Measurements from ENCODE around the gene TTC39C.

The TTC39C gene

GRCh38 chr18:24041691-24042090 is 27.1 kb downstream of the TTC39C start:
- TF ChIP-seq YY1 (IDR thresholded peaks at IDR 0.05; ENCODE audit: low read depth) = no peak

GRCh38 chr18:24043403-24043802 is 28.8 kb downstream of the TTC39C start:
- TF ChIP-seq EP300 (IDR thresholded peaks at IDR 0.05; ENCODE audit: borderline replicate concordance) = no peak
- no peak for TF ChIP-seq EGR1 (IDR thresholded peaks at IDR 0.05)
- no peak for TF ChIP-seq RAD21 (IDR thresholded peaks at IDR 0.05; ENCODE audit: low read depth)
- TF ChIP-seq ZBTB7A (IDR thresholded peaks at IDR 0.05; ENCODE audit: low read depth) = no peak
- no peak for TF ChIP-seq USF1 (IDR thresholded peaks at IDR 0.05)
- TF ChIP-seq MAX (IDR thresholded peaks at IDR 0.05) = no peak
- no peak for TF ChIP-seq TAF1 (IDR thresholded peaks at IDR 0.05; ENCODE audit: low read depth)
- TF ChIP-seq TEAD4 (IDR thresholded peaks at IDR 0.05) = no peak
- no peak for TF ChIP-seq CREB1 (IDR thresholded peaks at IDR 0.05; ENCODE audit: low read depth)
- no peak for TF ChIP-seq REST (IDR thresholded peaks at IDR 0.05; ENCODE audit: low read depth)
- no peak for TF ChIP-seq NFIC (IDR thresholded peaks at IDR 0.05)
- no peak for TF ChIP-seq CEBPB (IDR thresholded peaks at IDR 0.05)
- TF ChIP-seq TCF12 (IDR thresholded peaks at IDR 0.05; ENCODE audit: low read depth) = no peak
- TF ChIP-seq YY1 (IDR thresholded peaks at IDR 0.05; ENCODE audit: low read depth) = no peak
- TF ChIP-seq FOXM1 (IDR thresholded peaks at IDR 0.05; ENCODE audit: borderline replicate concordance, low read depth) = no peak

- TF ChIP-seq TEAD4 (IDR thresholded peaks at IDR 0.05) (no peak), TAF1 (IDR thresholded peaks at IDR 0.05; ENCODE audit: low read depth) (no peak), YY1 (IDR thresholded peaks at IDR 0.05; ENCODE audit: low read depth) (no peak), REST (IDR thresholded peaks at IDR 0.05; ENCODE audit: low read depth) (no peak), CREB1 (IDR thresholded peaks at IDR 0.05; ENCODE audit: low read depth) (no peak), MAX (IDR thresholded peaks at IDR 0.05) (no peak), USF1 (IDR thresholded peaks at IDR 0.05) (no peak), EGR1 (IDR thresholded peaks at IDR 0.05) (no peak), FOXM1 (IDR thresholded peaks at IDR 0.05; ENCODE audit: borderline replicate concordance, low read depth) (no peak), NFIC (IDR thresholded peaks at IDR 0.05) (no peak), CEBPB (IDR thresholded peaks at IDR 0.05) (no peak), RAD21 (IDR thresholded peaks at IDR 0.05; ENCODE audit: low read depth) (no peak), ZBTB7A (IDR thresholded peaks at IDR 0.05; ENCODE audit: low read depth) (no peak), EP300 (IDR thresholded peaks at IDR 0.05; ENCODE audit: borderline replicate concordance) (no peak), TCF12 (IDR thresholded peaks at IDR 0.05; ENCODE audit: low read depth) (no peak)
Measured at GRCh38 chr18:24048261-24048660, 33.7 kb downstream of the TTC39C start.

GRCh38 chr18:24049142-24049541 is 34.6 kb downstream of the TTC39C start:
- TF ChIP-seq EGR1 (IDR thresholded peaks at IDR 0.05) (no peak), REST (IDR thresholded peaks at IDR 0.05; ENCODE audit: low read depth) (no peak), MAX (IDR thresholded peaks at IDR 0.05) (no peak), EP300 (IDR thresholded peaks at IDR 0.05; ENCODE audit: borderline replicate concordance) (no peak), ZBTB7A (IDR thresholded peaks at IDR 0.05; ENCODE audit: low read depth) (no peak)

Data from Ishikawa (cell line).